ENCODE data around the gene CYGB. TPM values are rescaled to one million over a fixed set of nuclear protein-coding genes. Genes with fewer than 3 reads are reported as not detected.

Gene CYGB
- total and polyA plus RNA-seq, 9 of the 15 experiments (the other 6 are each of a cell fraction or from before 2014, with no cell fraction given): 0.08 to 0.95 (median 0.18) TPM; not detected in 5

DNA sequence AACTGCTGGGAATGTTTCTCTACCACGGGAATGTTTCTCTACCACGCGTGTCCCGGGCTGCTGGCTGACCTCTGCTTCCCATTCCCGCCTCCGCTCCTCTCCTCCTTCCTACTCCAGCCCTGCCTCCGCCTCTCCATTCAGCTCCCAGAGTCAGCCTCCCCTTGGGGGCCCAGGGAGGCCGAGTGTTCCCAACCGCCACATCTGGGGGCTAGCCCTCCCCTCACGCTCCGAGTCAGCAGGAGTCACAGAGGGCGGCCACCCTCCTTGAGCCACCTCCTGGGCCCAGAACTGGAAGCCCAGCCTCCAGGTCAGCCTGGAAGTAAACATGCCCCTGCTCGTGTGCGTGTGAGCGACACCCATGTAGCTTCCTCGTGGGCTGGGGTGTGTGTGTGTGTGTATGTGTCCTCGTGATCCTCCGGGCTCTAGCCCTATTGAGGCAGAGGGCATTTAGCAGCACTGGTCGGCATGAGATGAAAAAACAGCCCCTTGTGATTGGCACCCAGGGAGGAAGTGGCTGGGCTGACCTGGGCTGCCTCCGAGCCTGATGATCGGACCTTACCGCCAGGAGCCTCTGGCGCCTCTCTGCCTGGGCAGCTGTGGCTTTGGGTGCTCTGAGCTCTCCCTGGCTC lies 7.3 kb downstream of the CYGB start:
- Histone ChIP-seq H4K20me1 (replicated peaks; ENCODE audit: control insufficient read depth, insufficient read depth, low read length) (no peaks in the 10 kb centered on the region), H3K27me3 (ENCODE audit: control insufficient read depth in 2 of 2, insufficient read depth in 2 of 2, low read length in 2 of 2) (no peaks in the 10 kb centered on the region), H3K27ac (ENCODE audit: extremely low read depth, low read depth, low read length) (peak overlapping the region; percentile 89), H3K4me1 (replicated peaks in 1 of 2; ENCODE audit: control insufficient read depth in 2 of 2, insufficient read depth in 2 of 2, low read length in 2 of 2) (peaks cover 30 to 55% of the 10 kb centered on the region in 2 experiments), H3K9ac (ENCODE audit: insufficient read depth in 1 of 2, low read depth in 2 of 2, low read length in 2 of 2) (peak overlapping the region; percentile 68 to 90; a peak in 3 of 4 replicates), H3K4me2 (ENCODE audit: insufficient read depth, low read length) (peak overlapping the region; percentile 71; the same call in 1 of the 2 replicates), H2AFZ (ENCODE audit: low read depth, low read length) (peak overlapping the region; percentile 97), H3K79me2 (ENCODE audit: control insufficient read depth, insufficient read depth, low read length) (no peaks in the 10 kb centered on the region), H3K9me1 (ENCODE audit: control insufficient read depth, insufficient read depth, low read length) (no peaks in the 10 kb centered on the region), H3K9me3 (replicated peaks; ENCODE audit: control insufficient read depth, insufficient read depth, low read depth, low read length) (no peaks in the 10 kb centered on the region), H3K36me3 (ENCODE audit: control insufficient read depth, insufficient read depth, low read length) (no peaks in the 10 kb centered on the region; the same call in 2 of the 3 replicates), H3K4me3 (no peak overlapping the region)
- FAIRE-seq (peak; percentile 62), ATAC-seq (peak; percentile 12), DNase-seq (ENCODE audit: extremely low read depth in 1 of 4, low spot score in 3 of 4) (peak in 3 of 4 experiments; percentile 42 to 51 (median 49))
- 64% methylated on average over 17 of the region's 23 CpGs for WGBS (ENCODE audit: insufficient coverage, low coverage, missing lambda C conversion rate)
- no TSS peak for BruUV-seq (replicated peaks)
- POLR2A ChIA-PET: interaction anchor here (0.6 to 1.5 kb wide), 4 partner anchors 9 to 189 kb away, joined by 3 to 7 read pairs (median 4); no protein-coding TSS in a partner anchor
- in situ Hi-C loops (cut with MboI): no loop called here
- intact Hi-C loops (cut with micrococcal nuclease): no loop called here
- CTCF ChIA-PET (ENCODE audit: low intra/inter-chr PET ratio): no interaction called here
- peak; percentile 5 for TF ChIP-seq ZNF146 (CRISPR knock-in tag; IDR thresholded peaks at IDR 0.05; ENCODE audit: unreplicated experiment)
- TF ChIP-seq, protein P1, sequence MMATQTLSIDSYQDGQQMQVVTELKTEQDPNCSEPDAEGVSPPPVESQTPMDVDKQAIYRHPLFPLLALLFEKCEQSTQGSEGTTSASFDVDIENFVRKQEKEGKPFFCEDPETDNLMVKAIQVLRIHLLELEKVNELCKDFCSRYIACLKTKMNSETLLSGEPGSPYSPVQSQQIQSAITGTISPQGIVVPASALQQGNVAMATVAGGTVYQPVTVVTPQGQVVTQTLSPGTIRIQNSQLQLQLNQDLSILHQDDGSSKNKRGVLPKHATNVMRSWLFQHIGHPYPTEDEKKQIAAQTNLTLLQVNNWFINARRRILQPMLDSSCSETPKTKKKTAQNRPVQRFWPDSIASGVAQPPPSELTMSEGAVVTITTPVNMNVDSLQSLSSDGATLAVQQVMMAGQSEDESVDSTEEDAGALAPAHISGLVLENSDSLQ (IDR thresholded peaks at IDR 0.05): peak; percentile 48
- TF ChIP-seq, protein P2, sequence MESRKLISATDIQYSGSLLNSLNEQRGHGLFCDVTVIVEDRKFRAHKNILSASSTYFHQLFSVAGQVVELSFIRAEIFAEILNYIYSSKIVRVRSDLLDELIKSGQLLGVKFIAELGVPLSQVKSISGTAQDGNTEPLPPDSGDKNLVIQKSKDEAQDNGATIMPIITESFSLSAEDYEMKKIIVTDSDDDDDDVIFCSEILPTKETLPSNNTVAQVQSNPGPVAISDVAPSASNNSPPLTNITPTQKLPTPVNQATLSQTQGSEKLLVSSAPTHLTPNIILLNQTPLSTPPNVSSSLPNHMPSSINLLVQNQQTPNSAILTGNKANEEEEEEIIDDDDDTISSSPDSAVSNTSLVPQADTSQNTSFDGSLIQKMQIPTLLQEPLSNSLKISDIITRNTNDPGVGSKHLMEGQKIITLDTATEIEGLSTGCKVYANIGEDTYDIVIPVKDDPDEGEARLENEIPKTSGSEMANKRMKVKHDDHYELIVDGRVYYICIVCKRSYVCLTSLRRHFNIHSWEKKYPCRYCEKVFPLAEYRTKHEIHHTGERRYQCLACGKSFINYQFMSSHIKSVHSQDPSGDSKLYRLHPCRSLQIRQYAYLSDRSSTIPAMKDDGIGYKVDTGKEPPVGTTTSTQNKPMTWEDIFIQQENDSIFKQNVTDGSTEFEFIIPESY (CRISPR knock-in tag; IDR thresholded peaks at IDR 0.05): peak; percentile 92
- TF ChIP-seq ZNF707 (CRISPR knock-in tag; conservative IDR thresholded peaks at IDR 0.05): no peak
- TF ChIP-seq, protein P3, sequence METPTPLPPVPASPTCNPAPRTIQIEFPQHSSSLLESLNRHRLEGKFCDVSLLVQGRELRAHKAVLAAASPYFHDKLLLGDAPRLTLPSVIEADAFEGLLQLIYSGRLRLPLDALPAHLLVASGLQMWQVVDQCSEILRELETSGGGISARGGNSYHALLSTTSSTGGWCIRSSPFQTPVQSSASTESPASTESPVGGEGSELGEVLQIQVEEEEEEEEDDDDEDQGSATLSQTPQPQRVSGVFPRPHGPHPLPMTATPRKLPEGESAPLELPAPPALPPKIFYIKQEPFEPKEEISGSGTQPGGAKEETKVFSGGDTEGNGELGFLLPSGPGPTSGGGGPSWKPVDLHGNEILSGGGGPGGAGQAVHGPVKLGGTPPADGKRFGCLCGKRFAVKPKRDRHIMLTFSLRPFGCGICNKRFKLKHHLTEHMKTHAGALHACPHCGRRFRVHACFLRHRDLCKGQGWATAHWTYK (CRISPR knock-in tag; IDR thresholded peaks at IDR 0.05): no peak
- no peak for TF ChIP-seq NR2C1 (IDR thresholded peaks at IDR 0.05)
- 0 out of 2 replicates have a peak, but pooled peaks have one; percentile 10 for TF ChIP-seq NR2C1 (tag; IDR thresholded peaks at IDR 0.05)
- TF ChIP-seq ZBTB7A (IDR thresholded peaks at IDR 0.05; ENCODE audit: borderline replicate concordance, control insufficient read depth, low read depth, low read length): peak; percentile 22; the same call in 1 of the 2 replicates
- TF ChIP-seq RBFOX2 (IDR thresholded peaks at IDR 0.05; ENCODE audit: low read depth, low read length): peak; percentile 53
- 0 out of 2 replicates have a peak, but pooled peaks have one; percentile 6 for TF ChIP-seq CREB1 (IDR thresholded peaks at IDR 0.05)
- no peak for TF ChIP-seq CREB1 (CRISPR knock-in tag; IDR thresholded peaks at IDR 0.05)
- no peak for TF ChIP-seq SMC3 (conservative IDR thresholded peaks at IDR 0.05; ENCODE audit: insufficient read depth, low read depth, low read length)
- TF ChIP-seq EP400 (IDR thresholded peaks at IDR 0.05): no peak
- TF ChIP-seq FOXK2 (conservative IDR thresholded peaks at IDR 0.05 in 1 of 2, IDR thresholded peaks at IDR 0.05 in 1 of 2; ENCODE audit: low read depth in 2 of 2): peak; percentile 43 to 60; a peak in 1 of 4 replicates
- TF ChIP-seq, protein P4, sequence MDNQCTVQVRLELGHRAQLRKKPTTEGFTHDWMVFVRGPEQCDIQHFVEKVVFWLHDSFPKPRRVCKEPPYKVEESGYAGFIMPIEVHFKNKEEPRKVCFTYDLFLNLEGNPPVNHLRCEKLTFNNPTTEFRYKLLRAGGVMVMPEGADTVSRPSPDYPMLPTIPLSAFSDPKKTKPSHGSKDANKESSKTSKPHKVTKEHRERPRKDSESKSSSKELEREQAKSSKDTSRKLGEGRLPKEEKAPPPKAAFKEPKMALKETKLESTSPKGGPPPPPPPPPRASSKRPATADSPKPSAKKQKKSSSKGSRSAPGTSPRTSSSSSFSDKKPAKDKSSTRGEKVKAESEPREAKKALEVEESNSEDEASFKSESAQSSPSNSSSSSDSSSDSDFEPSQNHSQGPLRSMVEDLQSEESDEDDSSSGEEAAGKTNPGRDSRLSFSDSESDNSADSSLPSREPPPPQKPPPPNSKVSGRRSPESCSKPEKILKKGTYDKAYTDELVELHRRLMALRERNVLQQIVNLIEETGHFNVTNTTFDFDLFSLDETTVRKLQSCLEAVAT (IDR thresholded peaks at IDR 0.05): 0 out of 4 replicates have a peak, but pooled peaks of 1 of the 2 experiments have one; percentile 36

Data from K562 (cell line).